NCI-H226 (cell line): ENCODE data around the gene CUEDC2.
"Not testable (repeated sequence)": the region's sequence is repeated elsewhere in the genome, so short reads cannot be mapped to it uniquely, and the experiment has no call there.

Source experiments
- DNase-seq: peaks from one replicate; pipeline ENCODE4 v3.0.0-alpha.2; 2015

The CUEDC2 gene

GRCh38 chr10:102454662-102455487 lies 22.5 kb upstream of the CUEDC2 start:
- not testable (repeated sequence) for DNase-seq

GRCh38 chr10:102453502-102453901 lies 21.1 kb upstream of the CUEDC2 start:
- DNase-seq: no peak

GRCh38 chr10:102452672-102453340 lies 20.4 kb upstream of the CUEDC2 start:
- peak; percentile 37 for DNase-seq

- DNase-seq: no peak
Measured at GRCh38 chr10:102451105-102451969, 19.0 kb upstream of the CUEDC2 start, which contains the start of gene C10orf95. C10orf95 (minus strand) TSS chr10:102451543; CDS start chr10:102451093, 450 bp downstream.

- DNase-seq: peak; percentile 80
Measured at GRCh38 chr10:102450374-102451104, 18.2 kb upstream of the CUEDC2 start.

- DNase-seq: no peak
Measured at GRCh38 chr10:102450124-102450373, 17.7 kb upstream of the CUEDC2 start.

GRCh38 chr10:102449321-102450123 lies 17.1 kb upstream of the CUEDC2 start:
- DNase-seq: peak; percentile 79

GRCh38 chr10:102444851-102445250 lies 12.5 kb upstream of the CUEDC2 start:
- no peak for DNase-seq

GRCh38 chr10:102438374-102438773 lies 6.0 kb upstream of the CUEDC2 start:
- no peak for DNase-seq

GRCh38 chr10:102437515-102437914 lies 5.1 kb upstream of the CUEDC2 start:
- DNase-seq: no peak

- no peak for DNase-seq
Measured at GRCh38 chr10:102436312-102436711, 3.9 kb upstream of the CUEDC2 start.

- DNase-seq: no peak
Measured at GRCh38 chr10:102435529-102436233, 3.3 kb upstream of the CUEDC2 start.

GRCh38 chr10:102435133-102435497 lies 2.7 kb upstream of the CUEDC2 start:
- no peak for DNase-seq

GRCh38 chr10:102434394-102435132 lies 2.2 kb upstream of the CUEDC2 start:
- peak; percentile 40 for DNase-seq

GRCh38 chr10:102433619-102434046 lies 1.3 kb upstream of the CUEDC2 start:
- DNase-seq: no peak

GRCh38 chr10:102431452-102432124 lies 786 bp downstream of the CUEDC2 start:
- DNase-seq: no peak

- DNase-seq: no peak
Measured at GRCh38 chr10:102429468-102429867, 2.9 kb downstream of the CUEDC2 start.

- DNase-seq: no peak
Measured at GRCh38 chr10:102426803-102427287, 5.5 kb downstream of the CUEDC2 start.

- no peak for DNase-seq
Measured at GRCh38 chr10:102425444-102425843, 6.9 kb downstream of the CUEDC2 start.

GRCh38 chr10:102424916-102425315 lies 7.5 kb downstream of the CUEDC2 start:
- no peak for DNase-seq
